ENCODE results near the gene TADA2B. TPM values are rescaled to one million over a fixed set of nuclear protein-coding genes. Genes with fewer than 3 reads are reported as not detected.

TADA2B gene
- total and polyA plus RNA-seq, 10 of the 15 experiments (the other 5 are each of a cell fraction or from before 2014, with no cell fraction given): 0.66 to 12.0 (median 5.6) TPM

GRCh38 chr4:7006411-7006810, 36.8 kb upstream of the TADA2B start:
- no peak overlapping the region for H3K4me3 ChIP-seq
- ChIA-PET SMC1A (ENCODE audit: uncharacterized antibody, unreplicated experiment) (no interaction called here), RAD21 (ENCODE audit: unreplicated experiment) (no interaction called here), POLR2A (no interaction called here), CTCF (no interaction called here)
- no peaks in the 10 kb centered on the region for H3K9me3 ChIP-seq (replicated peaks; ENCODE audit: control insufficient read depth, insufficient read depth, low read length)
- H3K27ac ChIP-seq (ENCODE audit: control insufficient read depth, insufficient read depth): no peak overlapping the region
- H2AFZ ChIP-seq (ENCODE audit: control insufficient read depth, low read depth, low read length): no peak overlapping the region
- FAIRE-seq (no peak), DNase-seq (ENCODE audit: low read depth, low spot score) (no peak), ATAC-seq (no peak)
- intact Hi-C loops (cut with micrococcal nuclease; ENCODE audit: unreplicated experiment) (no loop called here), in situ Hi-C loops (cut with MboI) (no loop called here)
- H3K4me1 ChIP-seq (ENCODE audit: control insufficient read depth, insufficient read depth, low read length): no peaks in the 10 kb centered on the region
- peaks cover 12 to 26% of the 10 kb centered on the region in 2 experiments for H3K36me3 ChIP-seq (ENCODE audit: control insufficient read depth in 2 of 2, insufficient read depth in 2 of 2, low read length in 1 of 2)
- no peaks in the 10 kb centered on the region for H3K27me3 ChIP-seq (replicated peaks in 1 of 2; ENCODE audit: control insufficient read depth in 2 of 2, insufficient read depth in 2 of 2, low read length in 1 of 2)
- no peak overlapping the region for H3K4me2 ChIP-seq (ENCODE audit: control insufficient read depth, insufficient read depth)
- H3K9ac ChIP-seq (ENCODE audit: control insufficient read depth, insufficient read depth, low read length): no peak overlapping the region
- BruUV-seq (replicated peaks): no TSS peak
- TF ChIP-seq SRF (IDR thresholded peaks at IDR 0.05; ENCODE audit: low read depth in 2 of 2, low read length in 2 of 2): no peak
- no peak for TF ChIP-seq ZBED1 (IDR thresholded peaks at IDR 0.05; ENCODE audit: borderline replicate concordance)
- no peak for TF ChIP-seq IRF4 (IDR thresholded peaks at IDR 0.05; ENCODE audit: low read depth, low read length)
- no peak for TF ChIP-seq REST (IDR thresholded peaks at IDR 0.05; ENCODE audit: low read depth, low read length)
- TF ChIP-seq MEF2A (IDR thresholded peaks at IDR 0.05; ENCODE audit: insufficient read depth, low read depth, low read length): no peak
- TF ChIP-seq ATF7 (IDR thresholded peaks at IDR 0.05; ENCODE audit: low read depth): no peak
- no peak for TF ChIP-seq CHD1 (IDR thresholded peaks at IDR 0.05; ENCODE audit: low read depth, low read length)
- no peaks in the 10 kb centered on the region for H3K79me2 ChIP-seq (ENCODE audit: control insufficient read depth, insufficient read depth, low read length)
- 98% methylated on average over 3 of the region's 3 CpGs for WGBS (ENCODE audit: insufficient coverage, insufficient replicate concordance, low lambda C conversion rate, missing lambda C conversion rate)
- H4K20me1 ChIP-seq (ENCODE audit: control insufficient read depth, insufficient read depth): no peaks in the 10 kb centered on the region

Measured in GM12878 (cell line).